Bronchial epithelial cell (primary cell): ENCODE results near the gene TRIM33. TPM values are rescaled to one million over a fixed set of nuclear protein-coding genes. Genes with fewer than 3 reads are reported as not detected.

Experiments used
- DNase-seq: peaks from one replicate; pipeline ENCODE4 v3.0.0-alpha.2; 2010; ENCODE audit warnings: low read depth
- FAIRE-seq: peaks from 2 replicates; lab custom pipeline; 2011; peaks lifted over from hg19 to GRCh38; lab: Jason Lieb, UNC
- H3K27me3 ChIP-seq: 2 replicates; pipeline ENCODE4 v1.5.1; 2011; ENCODE audit warnings: low read length; ENCODE audit not compliant: control insufficient read depth, insufficient read depth
- H3K36me3 ChIP-seq: 2 replicates; pipeline ENCODE4 v1.5.1; 2011; ENCODE audit warnings: low read length; ENCODE audit not compliant: control insufficient read depth, insufficient read depth
- H3K4me3 ChIP-seq: 2 replicates; pipeline ENCODE4 v1.5.1; 2011; ENCODE audit warnings: mild to moderate bottlenecking, low read depth, low read length, control low read depth
- total RNA-seq: library from RNA; depleted of rRNA; stranded (reverse); fragments of >200 nt; gene quantifications from 2 replicates; pipeline ENCODE4 v1.2.1, GENCODE V29; 2014
- TF ChIP-seq, protein P1 (sequence below): IDR thresholded peaks from 2 replicates; pipeline ENCODE4 v1.5.1; 2011; ENCODE audit warnings: mild to moderate bottlenecking, moderate library complexity, low read length, control low read depth, inconsistent platforms; ENCODE audit not compliant: insufficient read depth, severe bottlenecking

The TRIM33 gene
- total RNA-seq, 1 donor from 2014 or later: 16.3 TPM

DNA sequence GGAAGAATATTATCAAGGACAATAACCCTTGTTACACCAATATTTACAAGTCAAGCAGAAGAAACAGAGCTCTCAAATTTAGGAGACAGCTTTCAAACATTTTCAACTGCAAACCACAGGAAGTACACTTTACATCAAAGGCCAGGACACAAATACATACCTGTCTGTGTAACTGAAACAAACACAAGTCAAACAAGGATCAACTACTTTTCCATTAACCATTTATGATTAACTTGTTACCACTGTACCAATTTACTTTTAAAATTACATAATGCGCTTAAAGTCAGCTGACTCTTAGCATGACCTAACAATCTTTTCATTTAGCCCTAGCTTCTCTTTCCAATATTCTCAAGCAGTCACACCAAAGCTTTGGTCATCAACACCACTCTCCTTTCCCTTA is 43.5 kb downstream of the TRIM33 start:
- no peaks in the 10 kb centered on the region for H3K27me3 ChIP-seq
- no peaks in the 10 kb centered on the region for H3K36me3 ChIP-seq
- FAIRE-seq: no peak
- no peak for DNase-seq
- TF ChIP-seq, protein P1, sequence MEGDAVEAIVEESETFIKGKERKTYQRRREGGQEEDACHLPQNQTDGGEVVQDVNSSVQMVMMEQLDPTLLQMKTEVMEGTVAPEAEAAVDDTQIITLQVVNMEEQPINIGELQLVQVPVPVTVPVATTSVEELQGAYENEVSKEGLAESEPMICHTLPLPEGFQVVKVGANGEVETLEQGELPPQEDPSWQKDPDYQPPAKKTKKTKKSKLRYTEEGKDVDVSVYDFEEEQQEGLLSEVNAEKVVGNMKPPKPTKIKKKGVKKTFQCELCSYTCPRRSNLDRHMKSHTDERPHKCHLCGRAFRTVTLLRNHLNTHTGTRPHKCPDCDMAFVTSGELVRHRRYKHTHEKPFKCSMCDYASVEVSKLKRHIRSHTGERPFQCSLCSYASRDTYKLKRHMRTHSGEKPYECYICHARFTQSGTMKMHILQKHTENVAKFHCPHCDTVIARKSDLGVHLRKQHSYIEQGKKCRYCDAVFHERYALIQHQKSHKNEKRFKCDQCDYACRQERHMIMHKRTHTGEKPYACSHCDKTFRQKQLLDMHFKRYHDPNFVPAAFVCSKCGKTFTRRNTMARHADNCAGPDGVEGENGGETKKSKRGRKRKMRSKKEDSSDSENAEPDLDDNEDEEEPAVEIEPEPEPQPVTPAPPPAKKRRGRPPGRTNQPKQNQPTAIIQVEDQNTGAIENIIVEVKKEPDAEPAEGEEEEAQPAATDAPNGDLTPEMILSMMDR: no peak
- H3K4me3 ChIP-seq: no peak overlapping the region

DNA sequence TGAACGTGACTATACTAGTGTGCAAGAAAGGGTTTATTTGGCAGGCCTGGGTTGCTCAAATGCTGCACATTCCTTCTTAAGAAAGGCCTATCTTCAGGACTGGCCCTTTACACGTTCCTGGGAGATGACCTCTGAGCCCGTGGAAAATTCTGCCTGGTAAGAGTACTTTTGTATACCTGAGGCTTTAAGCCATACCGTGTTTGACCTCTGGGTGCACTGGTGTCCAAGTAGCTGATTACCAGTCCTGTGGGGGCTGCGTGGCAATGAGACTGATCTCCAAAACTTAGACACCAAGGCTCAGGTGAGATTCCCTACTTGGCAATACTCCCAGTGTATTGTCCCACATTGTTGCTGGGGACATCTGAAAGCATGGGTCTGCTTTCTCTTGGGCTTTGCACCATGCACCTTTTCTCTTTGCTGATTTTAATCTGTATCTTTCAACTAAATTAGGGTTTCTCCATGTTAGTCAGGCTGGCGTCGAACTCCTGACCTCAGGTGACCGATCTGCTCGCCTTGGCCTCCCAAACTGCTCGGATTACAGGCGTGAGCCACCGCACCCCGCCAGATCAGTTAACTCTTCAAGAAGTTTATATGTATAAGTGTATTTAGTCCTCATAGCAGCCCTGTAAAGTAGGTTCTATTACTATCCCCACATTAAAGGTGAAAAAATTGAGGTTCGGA is 44.5 kb downstream of the TRIM33 start:
- no peak for FAIRE-seq
- TF ChIP-seq, protein P1: no peak
- H3K4me3 ChIP-seq: no peak overlapping the region
- no peaks in the 10 kb centered on the region for H3K27me3 ChIP-seq
- no peaks in the 10 kb centered on the region for H3K36me3 ChIP-seq
- DNase-seq: no peak

DNA sequence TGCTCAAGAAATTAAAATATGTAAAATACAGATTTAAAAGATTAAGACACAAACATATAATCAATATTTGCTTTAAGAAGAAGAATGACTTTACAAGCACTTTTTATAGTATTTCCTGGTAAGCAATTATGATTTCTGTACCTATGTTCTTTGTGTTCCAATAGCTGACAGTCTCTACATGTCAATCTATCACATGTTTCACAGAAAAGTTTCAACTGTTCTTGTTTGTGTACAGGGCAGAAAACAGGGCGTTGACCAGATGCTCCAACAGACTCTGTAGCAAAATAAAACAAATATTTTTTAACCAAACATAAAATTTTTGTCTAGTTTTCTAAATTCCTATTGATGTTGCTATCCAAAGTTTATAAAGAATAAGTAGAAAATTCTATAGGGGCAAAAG is 48.0 kb downstream of the TRIM33 start:
- FAIRE-seq: no peak
- DNase-seq: no peak
- Histone ChIP-seq H3K36me3 (no peaks in the 10 kb centered on the region), H3K27me3 (no peaks in the 10 kb centered on the region), H3K4me3 (no peak overlapping the region)
- TF ChIP-seq, protein P1: no peak

DNA sequence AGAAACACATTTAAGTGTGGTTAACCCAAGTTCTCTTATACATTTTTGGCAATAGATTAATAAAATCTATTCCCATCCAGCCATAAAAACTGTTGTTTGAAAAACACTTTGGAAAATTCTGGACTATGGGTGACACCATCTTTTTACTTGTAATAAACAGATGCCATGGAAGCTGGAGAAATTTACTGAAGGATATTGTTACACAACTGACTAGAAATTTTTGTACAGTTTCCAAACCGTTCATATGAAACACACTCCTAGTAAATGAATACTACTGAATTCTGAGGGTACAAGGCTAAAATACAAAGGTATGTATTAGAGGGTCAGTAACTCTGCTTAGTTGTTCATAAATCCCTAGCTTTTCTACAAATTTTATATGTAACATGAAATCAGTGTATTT is 48.7 kb downstream of the TRIM33 start:
- no peak for FAIRE-seq
- Histone ChIP-seq H3K27me3 (no peaks in the 10 kb centered on the region), H3K4me3 (no peak overlapping the region), H3K36me3 (no peaks in the 10 kb centered on the region)
- DNase-seq: no peak
- TF ChIP-seq, protein P1: no peak

DNA sequence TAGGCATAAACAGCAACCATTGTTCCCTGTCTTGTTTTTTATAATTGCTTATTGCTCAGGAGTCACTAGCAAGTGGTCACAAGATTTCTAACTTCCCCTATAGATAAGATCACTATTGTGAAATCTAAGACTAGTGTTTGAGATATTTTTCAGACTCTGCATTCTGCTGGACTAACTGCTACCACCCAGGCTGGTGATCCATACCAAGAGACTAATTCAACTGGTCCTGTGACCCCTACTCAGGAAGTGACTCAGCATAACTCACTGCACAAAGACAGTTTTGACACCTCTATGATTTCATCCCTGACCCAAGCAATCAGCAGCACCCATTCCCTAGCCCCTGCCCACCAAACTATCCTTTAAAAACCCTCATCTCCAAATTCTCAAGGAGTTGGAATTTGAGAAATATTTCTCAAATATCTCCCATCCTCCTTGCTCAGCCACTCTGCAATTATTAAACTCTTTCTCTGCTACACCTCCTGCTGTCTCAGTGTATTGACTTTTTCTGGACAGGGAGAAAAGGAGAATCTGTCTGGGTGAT is 52.7 kb downstream of the TRIM33 start:
- no peak for FAIRE-seq
- H3K27me3 ChIP-seq: no peaks in the 10 kb centered on the region

More for the DNA sequence above, 52.7 kb downstream of the TRIM33 start:
- TF ChIP-seq, protein P1: no peak
- H3K4me3 ChIP-seq: no peak overlapping the region
- peak; percentile 92 for DNase-seq
- H3K36me3 ChIP-seq: peaks cover 6% of the 10 kb centered on the region
